GM12872 (cell line): ENCODE results near the gene U2SURP.

Experiments
- TF ChIP-seq, protein P1 (sequence below): IDR thresholded peaks from 3 replicates; pipeline ENCODE4 v1.5.1; 2011; ENCODE audit warnings: low read depth, mild to moderate bottlenecking, low read length, moderate library complexity; ENCODE audit not compliant: insufficient read depth

Gene U2SURP

DNA sequence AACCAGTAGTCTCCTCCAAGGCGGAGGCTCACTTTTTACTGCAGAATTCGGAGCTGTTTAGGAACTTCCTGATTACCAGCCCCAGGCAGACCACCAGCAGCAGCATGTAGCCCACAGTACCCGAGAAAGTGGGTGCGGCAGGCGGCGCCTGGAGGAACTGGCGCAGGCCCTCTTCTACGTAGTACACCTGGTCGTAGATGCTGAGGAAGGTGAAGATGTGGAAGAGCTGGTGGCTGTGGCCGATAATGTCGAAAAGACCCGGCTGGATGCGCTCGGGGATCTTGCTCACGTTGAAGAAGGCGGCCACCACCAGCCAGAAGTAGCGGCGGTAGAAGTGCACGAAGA lies 39.2 kb upstream of the U2SURP start:
- TF ChIP-seq, protein P1, sequence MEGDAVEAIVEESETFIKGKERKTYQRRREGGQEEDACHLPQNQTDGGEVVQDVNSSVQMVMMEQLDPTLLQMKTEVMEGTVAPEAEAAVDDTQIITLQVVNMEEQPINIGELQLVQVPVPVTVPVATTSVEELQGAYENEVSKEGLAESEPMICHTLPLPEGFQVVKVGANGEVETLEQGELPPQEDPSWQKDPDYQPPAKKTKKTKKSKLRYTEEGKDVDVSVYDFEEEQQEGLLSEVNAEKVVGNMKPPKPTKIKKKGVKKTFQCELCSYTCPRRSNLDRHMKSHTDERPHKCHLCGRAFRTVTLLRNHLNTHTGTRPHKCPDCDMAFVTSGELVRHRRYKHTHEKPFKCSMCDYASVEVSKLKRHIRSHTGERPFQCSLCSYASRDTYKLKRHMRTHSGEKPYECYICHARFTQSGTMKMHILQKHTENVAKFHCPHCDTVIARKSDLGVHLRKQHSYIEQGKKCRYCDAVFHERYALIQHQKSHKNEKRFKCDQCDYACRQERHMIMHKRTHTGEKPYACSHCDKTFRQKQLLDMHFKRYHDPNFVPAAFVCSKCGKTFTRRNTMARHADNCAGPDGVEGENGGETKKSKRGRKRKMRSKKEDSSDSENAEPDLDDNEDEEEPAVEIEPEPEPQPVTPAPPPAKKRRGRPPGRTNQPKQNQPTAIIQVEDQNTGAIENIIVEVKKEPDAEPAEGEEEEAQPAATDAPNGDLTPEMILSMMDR, result no peak

DNA sequence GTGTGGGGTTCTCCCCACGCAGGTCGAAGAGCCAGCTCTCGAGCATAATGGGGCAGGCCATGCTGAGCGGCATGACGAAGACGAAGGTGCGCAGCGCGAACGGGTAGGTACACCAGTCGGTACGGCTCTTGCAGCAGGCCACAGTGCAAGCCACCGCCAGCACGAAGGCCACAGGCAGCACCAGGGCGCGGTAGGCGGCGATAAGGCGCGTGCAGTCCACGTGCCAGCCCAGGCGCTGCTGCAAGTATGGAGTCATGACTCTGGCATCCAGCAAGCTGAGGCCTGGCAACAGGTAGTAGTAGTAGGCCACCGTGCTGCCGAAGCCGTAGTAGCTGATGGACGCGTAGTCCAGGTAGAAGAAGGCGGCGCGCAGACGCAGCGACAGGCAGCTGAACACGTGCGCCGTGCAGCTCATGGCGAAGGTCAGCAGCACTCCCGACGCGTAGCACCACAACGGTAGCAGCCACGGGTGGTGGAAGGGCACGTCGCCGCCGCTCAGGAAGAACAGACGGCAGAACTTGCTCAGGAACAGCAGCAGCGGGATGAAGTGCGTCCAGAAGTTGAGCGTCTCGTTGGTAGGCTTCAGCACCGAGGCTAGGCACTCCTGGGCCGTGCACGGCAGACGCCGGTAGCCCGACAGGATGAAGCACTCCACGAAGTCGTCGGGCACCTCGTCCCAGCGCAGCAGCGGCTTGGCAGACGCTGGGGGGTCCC lies 38.7 kb upstream of the U2SURP start:
- TF ChIP-seq, protein P1, result no peak

DNA sequence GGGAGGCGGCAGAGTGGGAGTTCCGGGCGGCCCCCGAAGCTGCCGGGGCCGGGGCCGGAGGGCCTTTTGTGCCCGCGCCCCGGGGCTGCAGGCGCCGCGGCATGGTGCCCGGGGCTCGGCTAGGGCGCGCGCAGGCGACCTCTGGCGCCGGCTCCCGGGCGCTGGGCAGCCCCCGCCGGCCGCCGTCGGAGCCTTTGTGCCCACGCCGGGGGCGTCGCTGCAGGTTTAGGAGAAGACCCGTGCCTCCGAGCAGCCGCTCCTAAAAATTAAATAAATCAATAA lies 38.2 kb upstream of the U2SURP start:
- TF ChIP-seq, protein P1, result no peak

DNA sequence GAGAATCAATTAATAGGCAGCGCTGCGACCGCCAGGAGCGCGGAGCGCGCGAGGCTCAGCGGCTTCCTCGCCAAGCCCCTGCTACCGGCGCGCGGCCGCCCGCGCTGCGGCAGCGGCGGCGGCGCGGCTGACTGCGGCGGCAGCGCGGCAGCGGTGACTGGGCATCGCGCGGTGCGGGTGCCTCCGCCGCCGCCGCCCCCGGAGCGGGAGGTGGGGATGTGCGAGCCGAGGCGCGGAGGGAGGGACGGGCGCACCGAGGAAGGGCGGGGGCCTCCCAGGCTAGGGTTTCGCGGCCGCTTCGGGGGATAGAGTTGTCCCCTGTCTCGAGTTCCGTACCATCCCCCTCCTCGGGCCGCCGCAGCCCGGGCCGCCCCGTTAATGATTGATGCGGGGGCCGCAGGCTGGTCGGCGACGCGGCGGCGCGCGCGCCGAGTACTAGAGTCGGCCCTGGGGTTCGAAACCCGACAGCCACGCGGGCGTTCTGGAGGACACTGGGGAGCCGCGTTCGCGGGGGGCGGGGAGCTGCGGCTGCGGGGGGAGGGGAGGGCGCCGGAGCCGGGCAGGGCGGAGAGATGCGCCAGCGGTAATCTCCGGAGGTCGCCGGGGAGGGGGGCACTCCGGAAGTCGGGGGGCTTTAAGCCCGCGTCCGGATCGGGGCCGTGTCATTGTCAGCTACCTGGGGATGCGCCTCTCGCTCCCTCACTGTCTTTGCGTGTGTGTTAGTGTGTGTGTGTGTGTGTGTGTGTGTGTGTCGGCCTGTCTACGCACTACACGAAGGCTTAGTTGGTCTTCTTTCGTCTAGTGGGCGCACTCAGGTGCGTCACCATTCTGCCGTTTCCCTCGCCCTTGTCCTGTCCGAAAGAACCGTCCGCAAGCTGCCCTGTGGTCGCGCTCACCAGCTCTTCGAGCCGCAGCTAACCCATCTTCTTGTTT lies 37.6 kb upstream of the U2SURP start, which contains the start of gene PAQR9:
Gene PAQR9, minus strand, starts transcription at position 159 of the 933 bp plus-strand sequence. CDS start 338 bp downstream, outside the sequence.
- TF ChIP-seq, protein P1, result no peak

DNA sequence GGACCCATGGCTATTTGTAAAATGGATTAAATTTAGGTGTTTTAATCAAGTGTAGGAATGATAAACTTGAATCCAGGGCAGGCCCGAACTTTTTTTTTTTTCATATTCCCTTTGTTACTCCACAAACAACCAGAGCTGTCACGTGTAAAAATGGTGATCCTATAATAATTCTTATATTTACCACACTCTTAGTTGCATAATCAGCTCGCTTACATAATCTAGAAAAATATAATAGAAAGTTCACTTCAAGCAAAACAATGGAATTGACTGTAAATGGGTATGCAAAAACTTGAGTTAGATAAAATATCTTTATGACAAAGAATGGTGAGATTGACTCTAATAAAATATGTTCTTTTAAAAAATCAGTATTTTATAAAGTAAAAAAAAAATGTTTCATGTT lies 35.8 kb upstream of the U2SURP start:
- TF ChIP-seq, protein P1, result no peak

DNA sequence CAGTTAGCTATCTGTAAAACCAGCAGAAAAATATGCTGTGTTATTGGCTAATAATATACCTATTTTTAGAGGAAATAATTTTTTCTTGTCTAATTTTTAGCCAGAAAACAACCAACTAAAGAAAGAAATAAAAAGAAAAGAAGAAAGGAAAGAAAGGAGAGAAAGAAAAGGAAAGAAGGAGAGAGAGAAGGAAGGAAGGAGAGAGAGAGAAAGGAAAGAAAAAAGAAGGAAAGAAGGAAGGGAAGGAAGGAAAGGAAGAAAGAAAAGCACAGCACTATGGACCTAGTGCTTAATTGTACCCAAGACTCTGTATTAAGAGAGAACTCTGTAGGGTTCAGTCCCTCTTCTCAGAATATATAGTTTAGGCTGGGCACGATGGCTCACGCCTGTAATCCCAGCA lies 34.6 kb upstream of the U2SURP start:
- TF ChIP-seq, protein P1, result no peak

DNA sequence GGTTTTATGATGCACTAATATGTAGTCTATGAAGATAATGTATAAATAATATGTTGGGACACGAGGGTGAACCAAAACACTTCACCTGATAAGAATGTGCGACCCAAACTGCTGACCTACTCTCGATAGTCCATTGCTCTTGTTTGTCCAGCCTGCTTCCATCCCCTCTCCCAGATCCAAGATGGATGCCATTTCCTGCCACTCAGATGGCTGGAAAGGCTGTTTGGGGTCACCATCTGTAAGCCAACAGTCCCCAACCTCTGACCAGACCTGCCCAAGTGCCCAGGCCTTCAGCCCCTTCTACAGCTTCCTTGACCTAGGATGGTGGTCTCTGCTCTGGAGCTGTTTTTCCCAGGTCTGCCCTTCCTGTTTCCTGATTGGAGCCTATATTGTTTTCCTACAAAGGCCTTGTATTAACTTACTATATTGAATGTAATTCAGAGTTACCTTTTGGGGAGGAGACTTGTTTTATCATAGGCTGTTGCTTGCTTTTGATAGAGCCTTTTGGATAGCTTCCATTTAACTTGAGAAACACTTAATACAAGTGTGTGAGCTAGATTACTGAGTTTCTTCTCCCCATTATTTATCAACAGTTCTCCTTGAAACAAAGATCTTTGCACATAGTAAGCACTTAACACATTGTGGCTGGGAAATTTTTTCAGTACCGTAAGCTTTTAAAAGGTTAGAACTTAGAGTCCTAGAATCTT lies 32.9 kb upstream of the U2SURP start:
- TF ChIP-seq, protein P1, result no peak
